Measurements from ENCODE around the gene VEPH1.

VEPH1 gene

DNA sequence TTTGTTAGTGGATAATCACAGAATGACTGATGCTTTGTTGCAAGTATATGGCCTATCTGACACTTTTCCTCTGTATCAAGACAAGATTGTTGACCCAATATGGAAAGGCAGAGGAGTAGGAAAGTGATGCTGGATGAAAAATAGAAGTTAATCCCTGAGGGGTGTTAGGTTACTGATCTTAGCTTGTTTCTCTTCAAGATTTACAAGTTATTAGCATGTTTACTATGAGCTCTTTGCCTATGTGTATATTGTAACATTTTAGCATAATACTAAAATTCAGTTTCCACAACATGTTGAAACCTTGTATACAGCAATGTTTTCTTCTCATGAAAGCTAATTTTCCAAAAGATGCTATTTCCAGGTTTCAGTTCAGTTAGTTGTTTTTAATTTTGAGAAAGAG, 222.9 kb downstream of the VEPH1 start:
- no peak overlapping the region for H3K27ac ChIP-seq
- DNase-seq (ENCODE audit: low read depth, low spot score) = no peak

- no peak overlapping the region for H3K27ac ChIP-seq
- no peak for DNase-seq (ENCODE audit: low read depth, low spot score)
Measured at GRCh38 chr3:157279237-157279636, 224.0 kb downstream of the VEPH1 start.

GRCh38 chr3:157276801-157277200, 226.4 kb downstream of the VEPH1 start:
- no peak overlapping the region for H3K27ac ChIP-seq
- no peak for DNase-seq (ENCODE audit: low read depth, low spot score)

- DNase-seq (ENCODE audit: low read depth, low spot score) = no peak
- no peak overlapping the region for H3K27ac ChIP-seq
Measured at GRCh38 chr3:157275832-157276231, 227.4 kb downstream of the VEPH1 start.

GRCh38 chr3:157274644-157275137, 228.5 kb downstream of the VEPH1 start:
- H3K27ac ChIP-seq = peak overlapping the region; percentile 44
- DNase-seq (ENCODE audit: low read depth, low spot score) = peak; percentile 89

GRCh38 chr3:157271283-157271882, 231.8 kb downstream of the VEPH1 start:
- H3K27ac ChIP-seq = no peak overlapping the region
- DNase-seq (ENCODE audit: low read depth, low spot score) = no peak

- DNase-seq (ENCODE audit: low read depth, low spot score) = no peak
- no peak overlapping the region for H3K27ac ChIP-seq
Measured at GRCh38 chr3:157268026-157268425, 235.2 kb downstream of the VEPH1 start.

GRCh38 chr3:157265931-157266330, 237.3 kb downstream of the VEPH1 start:
- no peak overlapping the region for H3K27ac ChIP-seq
- DNase-seq (ENCODE audit: low read depth, low spot score) = no peak

DNA sequence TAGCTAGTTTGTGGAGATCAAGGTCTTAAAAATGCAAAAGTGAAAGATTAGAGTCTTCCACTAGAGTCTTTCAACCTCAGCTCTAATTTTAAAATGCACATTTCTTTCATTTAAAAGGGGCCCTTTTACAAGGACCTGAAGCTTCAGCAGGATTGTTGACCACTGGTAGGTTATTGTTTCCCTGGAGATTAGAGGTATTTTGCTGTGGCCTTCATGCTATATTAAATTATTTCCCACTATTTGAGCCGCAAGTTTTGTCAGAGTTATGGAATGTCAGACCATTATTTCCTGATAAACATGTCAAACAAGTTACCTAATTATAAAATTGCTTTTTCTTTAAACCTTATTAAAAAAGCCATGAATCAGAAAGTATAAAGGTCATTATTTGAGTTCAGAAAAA, 240.2 kb downstream of the VEPH1 start:
- no peak overlapping the region for H3K27ac ChIP-seq
- no peak for DNase-seq (ENCODE audit: low read depth, low spot score)

GRCh38 chr3:157261000-157261399, 242.2 kb downstream of the VEPH1 start:
- no peak overlapping the region for H3K27ac ChIP-seq
- DNase-seq (ENCODE audit: low read depth, low spot score) = no peak

- H3K27ac ChIP-seq = no peak overlapping the region
- no peak for DNase-seq (ENCODE audit: low read depth, low spot score)
Measured at GRCh38 chr3:157259825-157260224, 243.4 kb downstream of the VEPH1 start.

DNA sequence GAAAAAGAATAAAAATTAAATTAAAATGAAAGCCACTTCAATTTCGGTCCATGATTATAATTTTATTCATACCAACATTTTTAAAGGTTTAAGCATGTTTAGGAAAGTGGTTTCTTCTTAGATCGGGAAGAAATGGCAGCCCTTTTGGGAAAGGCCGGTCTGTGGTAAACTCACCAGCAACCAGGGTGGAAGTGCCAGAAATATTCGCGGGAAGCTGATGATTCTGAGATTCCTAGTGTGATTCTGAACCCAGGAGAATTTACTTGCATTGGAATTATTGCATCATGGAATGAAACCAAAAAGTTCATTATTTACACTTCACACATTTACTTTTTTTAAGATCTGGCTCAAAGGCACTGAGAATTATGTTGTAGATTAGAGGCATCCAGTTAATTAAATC, 246.1 kb downstream of the VEPH1 start:
- no peak for DNase-seq (ENCODE audit: low read depth, low spot score)
- no peak overlapping the region for H3K27ac ChIP-seq

GRCh38 chr3:157255797-157256196, 247.4 kb downstream of the VEPH1 start:
- H3K27ac ChIP-seq = no peak overlapping the region
- DNase-seq (ENCODE audit: low read depth, low spot score) = no peak

DNA sequence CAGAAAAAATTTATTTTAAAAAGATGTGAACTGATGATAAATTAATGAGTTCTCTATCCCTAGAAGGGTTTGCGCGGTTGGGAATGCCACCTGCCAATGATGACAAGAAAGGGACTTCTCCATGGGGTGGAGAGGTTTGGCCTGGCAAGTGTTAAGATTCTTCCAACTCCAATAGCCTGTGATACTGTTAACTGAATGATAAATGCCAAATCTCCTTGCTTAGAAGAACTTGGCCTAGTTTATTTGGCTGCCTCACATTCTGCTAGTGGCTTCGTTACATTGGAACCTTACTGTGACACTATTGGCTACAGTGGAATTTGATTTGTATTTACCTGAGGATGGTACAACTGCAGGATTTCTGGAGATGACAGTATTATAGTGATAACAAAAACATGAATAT, 251.5 kb downstream of the VEPH1 start:
- H3K27ac ChIP-seq = no peak overlapping the region
- DNase-seq (ENCODE audit: low read depth, low spot score) = no peak

- no peak overlapping the region for H3K27ac ChIP-seq
- DNase-seq (ENCODE audit: low read depth, low spot score) = no peak
Measured at GRCh38 chr3:157249606-157250005, 253.6 kb downstream of the VEPH1 start.

DNA sequence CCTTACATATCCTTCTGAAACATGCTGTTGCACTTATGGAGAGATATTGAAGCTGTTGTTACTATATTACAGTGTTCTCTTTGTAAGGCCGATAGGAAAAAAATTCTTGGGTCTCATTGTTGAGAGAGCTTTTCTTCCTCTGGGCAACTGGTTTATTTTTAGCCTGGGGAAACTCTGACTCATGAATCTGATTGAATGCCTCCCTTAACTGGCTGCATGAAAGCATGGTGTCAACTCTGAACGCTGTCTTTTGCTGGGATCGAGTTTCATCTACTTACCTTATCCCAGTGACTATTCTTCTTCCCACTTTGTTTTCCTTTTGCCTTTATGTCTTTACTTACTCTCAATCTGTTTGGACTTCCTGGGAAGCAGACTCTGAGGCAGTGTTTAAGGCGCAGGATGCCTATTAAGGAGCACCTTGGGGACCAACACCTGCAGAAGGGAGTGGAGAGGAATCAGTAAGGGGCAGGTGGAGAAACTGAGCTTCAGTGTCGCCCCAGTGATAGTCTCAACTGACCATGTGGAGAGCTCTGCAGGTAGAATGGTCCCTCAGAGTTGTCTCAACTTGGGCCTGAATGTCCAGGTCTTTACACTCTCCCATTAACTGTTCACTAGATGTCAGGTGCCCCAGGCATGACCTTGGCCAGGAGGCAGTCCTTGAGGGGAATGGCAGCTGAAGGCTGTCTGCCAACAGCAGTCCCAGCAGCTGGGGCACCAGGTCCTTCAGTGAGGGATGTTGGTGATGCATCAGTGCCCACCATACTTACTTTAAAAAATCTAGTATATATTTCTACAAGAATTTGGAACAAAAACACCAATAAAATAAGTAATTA, 254.4 kb downstream of the VEPH1 start:
- no peak overlapping the region for H3K27ac ChIP-seq
- DNase-seq (ENCODE audit: low read depth, low spot score) = peak; percentile 27

GRCh38 chr3:157247391-157247790, 255.8 kb downstream of the VEPH1 start:
- no peak for DNase-seq (ENCODE audit: low read depth, low spot score)
- H3K27ac ChIP-seq = no peak overlapping the region

- no peak overlapping the region for H3K27ac ChIP-seq
- DNase-seq (ENCODE audit: low read depth, low spot score) = no peak
Measured at GRCh38 chr3:157242836-157243235, 260.4 kb downstream of the VEPH1 start.

DNA sequence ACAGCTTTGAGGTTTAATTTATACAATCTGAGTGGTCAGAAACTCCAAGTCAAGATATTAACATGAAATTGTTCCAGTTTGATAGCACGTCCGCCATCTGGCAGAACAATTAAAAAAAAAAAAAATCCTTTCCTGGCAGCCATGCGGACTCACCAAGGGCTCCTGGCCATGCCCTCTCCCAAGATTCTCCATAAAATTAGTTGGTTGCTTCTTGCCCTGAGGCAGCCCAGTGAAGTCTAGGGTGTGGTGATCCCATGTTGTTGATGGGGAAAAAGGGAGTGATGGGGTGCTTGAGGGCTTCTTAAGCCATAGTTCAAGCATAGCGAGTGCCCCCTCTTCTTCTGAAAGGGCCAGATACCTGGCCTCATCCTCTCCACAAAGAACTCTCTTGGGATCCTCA, 261.6 kb downstream of the VEPH1 start:
- no peak overlapping the region for H3K27ac ChIP-seq

DNA sequence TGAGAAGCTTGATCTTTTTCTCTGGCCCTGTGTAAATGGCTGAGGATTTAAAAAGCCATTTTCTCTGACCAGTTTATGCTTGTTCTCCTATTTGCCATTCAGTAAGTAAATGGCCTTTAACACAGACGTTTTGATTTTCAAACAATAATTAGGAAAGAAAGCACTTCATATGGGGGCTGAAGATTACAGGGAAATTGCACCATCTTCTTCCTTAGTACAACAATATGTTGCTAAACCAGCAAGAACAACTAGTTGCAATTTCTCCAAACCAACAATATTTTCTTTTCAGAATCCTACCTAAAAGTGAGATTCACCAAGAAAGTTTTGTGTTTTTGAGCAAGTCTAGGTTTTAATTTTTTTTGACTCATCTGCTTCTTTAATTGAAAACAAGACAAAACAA, 262.8 kb downstream of the VEPH1 start:
- H3K27ac ChIP-seq = no peak overlapping the region
- no peak for DNase-seq (ENCODE audit: low read depth, low spot score)

More for the DNA sequence above, 261.6 kb downstream of the VEPH1 start:
- DNase-seq (ENCODE audit: low read depth, low spot score) = no peak

GRCh38 chr3:157239082-157239704, 264.0 kb downstream of the VEPH1 start:
- DNase-seq (ENCODE audit: low read depth, low spot score) = no peak
- H3K27ac ChIP-seq = no peak overlapping the region
